Mucosa of descending colon (tissue), 3 donors: ENCODE results near the gene S100PBP. TPM values are rescaled to one million over a fixed set of nuclear protein-coding genes. Genes with fewer than 3 reads are reported as not detected.

Experiments
- ATAC-seq: fragments of 200-7000 bp; cut with Tn5 transposase; one replicate; pipeline ENCODE4 v1.9.1; 2020; ENCODE audit warnings: mild to moderate bottlenecking, moderate library complexity
- DNase-seq, 3 donors: peaks; one replicate each; pipeline ENCODE4 v3.0.0-alpha.2; 2020
- H3K36me3 ChIP-seq: fragments of 200-600 bp; one replicate; pipeline ENCODE4 v1.8.0; 2021; ENCODE audit warnings: low read depth, mild to moderate bottlenecking
- H3K4me1 ChIP-seq: fragments of 200-600 bp; one replicate; pipeline ENCODE4 v1.8.0; 2021; ENCODE audit warnings: low read depth, mild to moderate bottlenecking
- H3K4me3 ChIP-seq: fragments of 200-600 bp; one replicate; pipeline ENCODE4 v1.8.0; 2021; ENCODE audit warnings: mild to moderate bottlenecking
- H3K9me3 ChIP-seq: fragments of 200-600 bp; one replicate; pipeline ENCODE4 v1.8.0; 2021; ENCODE audit warnings: mild to moderate bottlenecking
- intact Hi-C, 2 donors: fragments of 100-400 bp; cut with DNase I in 1 of 2; cut with micrococcal nuclease in 1 of 2; formaldehyde crosslinking; loops; one replicate each; pipeline versions ENCODE4 v1.11.0 to v1.11.1; 2022; cut with DNase I, micrococcal nuclease
- total RNA-seq, 3 donors: library from RNA; stranded (reverse); fragmentation: NEBNext Ultra II Directional in 2 of 3; extraction: Animal tissue kit (Norgen Biotek cat#: 25700) in 2 of 3; gene quantifications; one replicate each; pipeline versions ENCODE4 v1.2.1 to v1.2.4, GENCODE V29; 2021 to 2023
- TF ChIP-seq, protein P1 (sequence below): fragments of 200-600 bp; IDR thresholded peaks from one replicate; pipeline ENCODE4 v1.8.0; 2022; ENCODE audit warnings: antibody characterized with exemption, mild to moderate bottlenecking
- donor health status: DM: no; HTN: no; CAD: no; lungs with moderate emphysema.
- donor health status: DM: no; HTN: no; CAD: no.
- donor health status: DM: no; HTN: yes; CAD: no.

The S100PBP gene
- total RNA-seq, 3 donors from 2014 or later, result 23.7 to 38.8 (median 31.0) TPM

DNA sequence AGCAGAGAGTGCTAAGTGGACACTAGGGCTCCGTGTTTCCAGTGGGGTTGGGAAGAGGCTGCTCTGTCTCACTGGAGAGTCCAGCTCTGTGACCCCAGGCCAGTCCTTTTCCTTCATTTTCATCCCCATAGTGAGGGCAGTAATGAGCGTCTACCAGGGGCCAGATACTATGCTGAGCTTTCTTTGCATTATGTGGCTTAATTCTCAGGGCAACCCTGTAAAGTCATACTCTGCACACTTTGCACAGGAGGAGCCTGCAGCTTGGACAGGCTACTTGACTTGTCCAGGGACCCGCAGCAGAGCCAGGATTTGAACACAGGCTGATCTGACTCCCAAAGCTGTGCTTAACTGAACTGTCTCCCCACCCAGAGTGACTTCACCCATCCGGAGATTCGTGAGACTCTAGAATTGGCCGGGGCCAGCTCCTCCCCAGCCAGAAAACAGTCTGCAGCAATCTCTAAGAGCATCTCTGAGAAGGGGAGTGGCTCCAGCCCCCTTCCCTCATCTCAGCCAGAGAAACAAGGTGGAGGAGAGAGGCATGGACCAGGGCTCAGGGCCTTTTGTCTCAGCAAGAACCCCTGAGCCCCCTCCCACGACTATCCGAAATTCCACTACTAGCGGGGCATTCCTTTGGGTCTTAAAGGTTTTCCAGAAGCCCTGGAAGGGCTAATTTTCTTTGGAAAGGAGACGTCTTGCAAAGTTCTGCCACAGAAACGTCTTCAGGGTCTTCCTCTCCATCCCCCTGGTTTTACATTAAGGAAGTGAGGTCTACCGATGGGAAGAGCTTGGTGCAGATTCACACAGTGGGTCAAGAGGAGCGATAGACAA lies 54.1 kb downstream of the S100PBP start:
- TF ChIP-seq, protein P1, sequence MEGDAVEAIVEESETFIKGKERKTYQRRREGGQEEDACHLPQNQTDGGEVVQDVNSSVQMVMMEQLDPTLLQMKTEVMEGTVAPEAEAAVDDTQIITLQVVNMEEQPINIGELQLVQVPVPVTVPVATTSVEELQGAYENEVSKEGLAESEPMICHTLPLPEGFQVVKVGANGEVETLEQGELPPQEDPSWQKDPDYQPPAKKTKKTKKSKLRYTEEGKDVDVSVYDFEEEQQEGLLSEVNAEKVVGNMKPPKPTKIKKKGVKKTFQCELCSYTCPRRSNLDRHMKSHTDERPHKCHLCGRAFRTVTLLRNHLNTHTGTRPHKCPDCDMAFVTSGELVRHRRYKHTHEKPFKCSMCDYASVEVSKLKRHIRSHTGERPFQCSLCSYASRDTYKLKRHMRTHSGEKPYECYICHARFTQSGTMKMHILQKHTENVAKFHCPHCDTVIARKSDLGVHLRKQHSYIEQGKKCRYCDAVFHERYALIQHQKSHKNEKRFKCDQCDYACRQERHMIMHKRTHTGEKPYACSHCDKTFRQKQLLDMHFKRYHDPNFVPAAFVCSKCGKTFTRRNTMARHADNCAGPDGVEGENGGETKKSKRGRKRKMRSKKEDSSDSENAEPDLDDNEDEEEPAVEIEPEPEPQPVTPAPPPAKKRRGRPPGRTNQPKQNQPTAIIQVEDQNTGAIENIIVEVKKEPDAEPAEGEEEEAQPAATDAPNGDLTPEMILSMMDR, result no peak
- Histone ChIP-seq H3K4me3 (no peak overlapping the region), H3K36me3 (no peaks in the 10 kb centered on the region), H3K4me1 (peaks cover 2% of the 10 kb centered on the region), H3K9me3 (no peaks in the 10 kb centered on the region)
- intact Hi-C loops, result no loop called here
- ATAC-seq (peak; percentile 3), DNase-seq (no peak)

GRCh38 chr1:32872192-32872460 lies 54.7 kb downstream of the S100PBP start:
- intact Hi-C loops, result no loop called here
- no peaks in the 10 kb centered on the region for H3K9me3 ChIP-seq
- H3K4me1 ChIP-seq, result peaks cover 2% of the 10 kb centered on the region
- no peak for DNase-seq
- no peak overlapping the region for H3K4me3 ChIP-seq
- H3K36me3 ChIP-seq, result no peaks in the 10 kb centered on the region
- TF ChIP-seq, protein P1, result no peak
- ATAC-seq, result no peak

DNA sequence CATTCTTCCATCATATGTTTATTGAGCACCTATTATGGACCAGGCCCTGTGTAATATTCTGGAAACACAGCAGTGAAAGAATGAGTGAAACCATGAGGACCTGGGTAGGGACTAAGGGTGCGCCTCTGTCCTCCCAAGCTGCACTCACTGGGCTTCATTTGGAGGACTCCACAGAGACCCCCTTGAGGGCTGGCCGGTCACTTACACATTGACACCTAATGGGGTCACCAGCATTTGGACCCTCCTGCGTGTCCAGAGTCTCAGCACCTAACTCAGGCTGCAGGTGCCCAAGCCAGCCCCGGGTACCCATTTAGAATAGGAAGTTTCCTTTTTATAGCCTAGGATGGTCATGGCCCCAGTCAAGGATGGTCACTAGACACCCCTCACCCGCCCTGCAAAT lies 56.0 kb downstream of the S100PBP start:
- intact Hi-C loops, result no loop called here
- no peak for ATAC-seq

DNA sequence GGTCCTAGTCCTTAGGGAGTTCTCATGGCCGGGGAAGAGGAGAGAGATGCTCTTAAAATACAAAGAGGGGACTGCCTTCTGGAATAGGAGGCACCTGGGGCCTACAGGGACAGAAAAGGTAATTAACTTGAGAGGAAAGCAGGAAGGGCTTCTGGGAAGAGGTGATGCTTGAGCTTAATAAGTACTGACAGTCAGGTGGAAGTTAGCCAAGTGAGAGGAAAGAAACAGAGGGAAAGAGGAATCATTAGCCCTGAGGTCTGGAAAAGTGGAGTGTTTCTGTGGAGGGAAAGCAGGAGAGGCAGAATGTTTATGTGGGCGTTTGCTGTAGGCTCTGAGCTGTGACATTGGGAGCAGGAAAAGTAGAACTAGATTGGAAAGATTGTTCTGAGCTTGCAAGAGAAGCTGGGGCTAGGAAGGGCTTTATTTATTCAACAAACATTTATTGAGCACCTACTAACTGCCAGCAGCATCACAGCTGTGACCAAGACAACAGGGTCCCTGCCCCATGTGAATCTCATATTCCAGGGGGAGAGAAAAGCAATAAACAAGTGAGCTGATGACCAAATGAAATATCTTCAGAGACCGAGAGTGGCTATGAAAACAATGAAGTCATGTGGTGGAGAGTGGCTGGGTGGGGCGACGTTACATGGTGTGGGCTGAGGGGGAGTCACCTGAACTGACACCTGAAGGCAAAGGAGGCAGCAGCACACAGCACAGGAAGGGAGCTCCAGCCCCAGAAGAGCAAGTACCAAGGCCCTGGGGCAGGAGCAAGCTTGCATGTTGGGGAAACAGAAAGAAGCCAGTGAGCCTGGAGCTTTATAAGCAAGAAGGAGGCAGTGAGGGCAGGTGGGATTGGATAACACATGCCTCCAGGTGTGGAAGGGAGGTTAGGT lies 57.7 kb downstream of the S100PBP start:
- Histone ChIP-seq H3K9me3 (no peaks in the 10 kb centered on the region), H3K36me3 (no peaks in the 10 kb centered on the region), H3K4me1 (peaks cover 2% of the 10 kb centered on the region), H3K4me3 (no peak overlapping the region)
- ATAC-seq, result no peak
- TF ChIP-seq, protein P1, result no peak
- no peak for DNase-seq
- intact Hi-C loops, result no loop called here

More for the DNA sequence above, 56.0 kb downstream of the S100PBP start:
- TF ChIP-seq, protein P1, result no peak
- H3K36me3 ChIP-seq, result no peaks in the 10 kb centered on the region
- peaks cover 2% of the 10 kb centered on the region for H3K4me1 ChIP-seq
- H3K9me3 ChIP-seq, result no peaks in the 10 kb centered on the region
- no peak overlapping the region for H3K4me3 ChIP-seq
- no peak for DNase-seq

GRCh38 chr1:32876341-32877210 lies 59.1 kb downstream of the S100PBP start:
- ATAC-seq (peak; percentile 86), DNase-seq (peak in 2 of 3 donors; percentile 77 to 81)
- H3K36me3 ChIP-seq, result no peaks in the 10 kb centered on the region

More at GRCh38 chr1:32876341-32877210, 59.1 kb downstream of the S100PBP start:
- TF ChIP-seq, protein P1, result peak; percentile 91
- Histone ChIP-seq H3K9me3 (no peaks in the 10 kb centered on the region), H3K4me1 (no peaks in the 10 kb centered on the region), H3K4me3 (no peak overlapping the region)
- intact Hi-C loops, result no loop called here
